GM19238 (cell line): ENCODE results near the gene ZNF98.

Experiments used
- DNase-seq: peaks from one replicate; pipeline ENCODE4 v3.0.0; 2011; ENCODE audit warnings: low spot score; ENCODE audit not compliant: insufficient read length

ZNF98 gene

GRCh38 chr19:22422211-22422610 is at the start of gene ZNF98:
Gene ZNF98 (minus strand): TSS chr19:22422346. CDS start chr19:22422224, 122 bp downstream.
- no peak for DNase-seq

GRCh38 chr19:22446605-22447004 is 24.5 kb upstream of the ZNF98 start:
- no peak for DNase-seq

- no peak for DNase-seq
Observed at GRCh38 chr19:22438011-22438410, 15.9 kb upstream of the ZNF98 start.

- DNase-seq = no peak
Observed at GRCh38 chr19:22427960-22428913, 6.1 kb upstream of the ZNF98 start.

- DNase-seq = no peak
Observed at GRCh38 chr19:22427547-22427946, 5.4 kb upstream of the ZNF98 start.

GRCh38 chr19:22426901-22427300 is 4.8 kb upstream of the ZNF98 start:
- no peak for DNase-seq

- DNase-seq = no peak
Observed at GRCh38 chr19:22421797-22422196, 349 bp downstream of the ZNF98 start.

GRCh38 chr19:22354665-22355064 is 67.5 kb downstream of the ZNF98 start:
- DNase-seq = no peak
